ENCODE data around the gene FNDC11. TPM values are rescaled to one million over a fixed set of nuclear protein-coding genes. Genes with fewer than 3 reads are reported as not detected.

FNDC11 gene
- total and polyA plus RNA-seq, 3 experiments from 2014 or later: 0.13 to 0.26 TPM; not detected in 1

- H3K27ac Mint-ChIP-seq: peak overlapping the region in 4 of 8 donors; percentile 21 to 82 (median 67)
- Histone ChIP-seq H3K27ac (ENCODE audit: low read depth, low read length) (no peak overlapping the region), H3K27me3 (ENCODE audit: insufficient read depth, low read length, poor library complexity, severe bottlenecking) (no peaks in the 10 kb centered on the region), H3K36me3 (ENCODE audit: insufficient read depth, low read length) (peaks cover 19% of the 10 kb centered on the region), H3K4me3 (ENCODE audit: low read length) (no peak overlapping the region), H3K4me1 (ENCODE audit: insufficient read depth, low read length) (no peaks in the 10 kb centered on the region), H3K9me3 (ENCODE audit: low read length) (no peaks in the 10 kb centered on the region)
- H3K9me3 Mint-ChIP-seq: peaks cover 0 to 2% (median 0%) of the 10 kb centered on the region in 5 donors
- peak overlapping the region in 1 of 7 donors; percentile 23 for H3K4me3 Mint-ChIP-seq
- no peaks in the 10 kb centered on the region for H3K27me3 Mint-ChIP-seq
- ChIA-PET POLR2A (no interaction called here), CTCF (interaction anchor here (1.0 to 1.1 kb wide), 2 partner anchors 20 to 40 kb away, joined by 3 to 5 read pairs; no protein-coding TSS in a partner anchor)
- H3K36me3 Mint-ChIP-seq: peaks cover 5 to 47% (median 11%) of the 10 kb centered on the region in 3 donors
- H3K4me1 Mint-ChIP-seq: peaks cover 0 to 6% (median 3%) of the 10 kb centered on the region in 3 donors
- DNase-seq: no peak
Observed at GRCh38 chr20:63602321-63602720, 48.4 kb downstream of the FNDC11 start.

Other genes with a start within 250 kb of the FNDC11 start
- gene CHRNA4, start 192.8 kb upstream of the FNDC11 start, total RNA-seq: not detected
- gene CHRNA4, start 192.8 kb upstream of the FNDC11 start, polyA plus RNA-seq: not detected
- not detected for gene KCNQ2, start 81.5 kb upstream of the FNDC11 start, total RNA-seq
- gene KCNQ2, start 81.5 kb upstream of the FNDC11 start, polyA plus RNA-seq: not detected
- gene EEF1A2, start 55.1 kb upstream of the FNDC11 start, total RNA-seq: under 1 TPM in 1 of 2 experiments, not detected in 1; 0.20 TPM
- gene EEF1A2, start 55.1 kb upstream of the FNDC11 start, polyA plus RNA-seq: 0.17 TPM
- 100 to 1,000 TPM; 207 to 218 TPM for gene PPDPF, start 33.4 kb upstream of the FNDC11 start, total RNA-seq
- 137 TPM for gene PPDPF, start 33.4 kb upstream of the FNDC11 start, polyA plus RNA-seq
- under 1 TPM; 0.18 to 0.31 TPM for gene PTK6, start 16.8 kb upstream of the FNDC11 start, total RNA-seq
- gene PTK6, start 16.8 kb upstream of the FNDC11 start, polyA plus RNA-seq: 0.16 TPM
- not detected for gene SRMS, start 6.4 kb upstream of the FNDC11 start, total RNA-seq
- gene SRMS, start 6.4 kb upstream of the FNDC11 start, polyA plus RNA-seq: not detected
- gene HELZ2, start 20.1 kb downstream of the FNDC11 start, total RNA-seq: 1 to 10 TPM; 7.4 to 8.7 TPM
- 9.8 TPM for gene HELZ2, start 20.1 kb downstream of the FNDC11 start, polyA plus RNA-seq
- gene GMEB2, start 72.9 kb downstream of the FNDC11 start, total RNA-seq: 10 to 100 TPM; 14.3 to 15.5 TPM
- gene GMEB2, start 72.9 kb downstream of the FNDC11 start, polyA plus RNA-seq: 14.8 TPM
- gene STMN3, start 99.3 kb downstream of the FNDC11 start, total RNA-seq: 10 to 100 TPM; 21.0 to 21.6 TPM
- 24.7 TPM for gene STMN3, start 99.3 kb downstream of the FNDC11 start, polyA plus RNA-seq
- 10 to 100 TPM; 52.3 to 54.5 TPM for gene RTEL1, start 104.2 kb downstream of the FNDC11 start, total RNA-seq
- 5.7 TPM for gene RTEL1, start 104.2 kb downstream of the FNDC11 start, polyA plus RNA-seq
- gene TNFRSF6B, start 142.5 kb downstream of the FNDC11 start, total RNA-seq: not detected
- 0.22 TPM for gene TNFRSF6B, start 142.5 kb downstream of the FNDC11 start, polyA plus RNA-seq
- gene ARFRP1, start 153.8 kb downstream of the FNDC11 start, total RNA-seq: 10 to 100 TPM; 63.7 to 72.8 TPM
- 73.9 TPM for gene ARFRP1, start 153.8 kb downstream of the FNDC11 start, polyA plus RNA-seq
- 10 to 100 TPM; 29.7 to 29.9 TPM for gene ZGPAT, start 153.9 kb downstream of the FNDC11 start, total RNA-seq
- 77.5 TPM for gene ZGPAT, start 153.9 kb downstream of the FNDC11 start, polyA plus RNA-seq
- 10 to 100 TPM; 18.4 to 19.6 TPM for gene LIME1, start 182.5 kb downstream of the FNDC11 start, total RNA-seq
- 366 TPM for gene LIME1, start 182.5 kb downstream of the FNDC11 start, polyA plus RNA-seq
- gene SLC2A4RG, start 185.6 kb downstream of the FNDC11 start, total RNA-seq: 10 to 100 TPM; 37.5 to 40.6 TPM
- 7.8 TPM for gene SLC2A4RG, start 185.6 kb downstream of the FNDC11 start, polyA plus RNA-seq